Measurements from ENCODE around the gene ACTG2. TPM values are rescaled to one million over a fixed set of nuclear protein-coding genes. Genes with fewer than 3 reads are reported as not detected.
A peak's percentile ranks its signal among the peaks of the same experiment; 100 is the strongest.

ACTG2 gene
- total RNA-seq, 2 experiments from 2014 or later = not detected

GRCh38 chr2:73919596-73920228 lies 26.9 kb downstream of the ACTG2 start:
- Histone ChIP-seq H3K9me3 (ENCODE audit: control insufficient read depth in 1 of 2, insufficient read depth in 1 of 2, low read length in 2 of 2) (no peaks in the 10 kb centered on the region), H3K4me1 (ENCODE audit: insufficient read depth, low read length) (no peaks in the 10 kb centered on the region), H3K27me3 (ENCODE audit: control insufficient read depth in 1 of 2, insufficient read depth in 2 of 2, low read length in 2 of 2) (no peaks in the 10 kb centered on the region), H3K4me3 (ENCODE audit: low read length) (no peak overlapping the region), H3K36me3 (ENCODE audit: insufficient read depth, low read length) (no peaks in the 10 kb centered on the region), H3K27ac (ENCODE audit: low read depth in 1 of 2, low read length in 2 of 2) (no peak overlapping the region)
- DNase-seq (no peak), ATAC-seq (ENCODE audit: poor library complexity) (no peak)
- Mint-ChIP-seq H3K9me3 (no peaks in the 10 kb centered on the region), H3K27ac (no peak overlapping the region), H3K27me3 (no peaks in the 10 kb centered on the region), H3K36me3 (ENCODE audit: low read depth) (no peaks in the 10 kb centered on the region), H3K4me3 (no peak overlapping the region), H3K4me1 (ENCODE audit: low read depth) (no peaks in the 10 kb centered on the region)
- no peak for TF ChIP-seq CTCF (IDR thresholded peaks at IDR 0.05)
- POLR2A ChIA-PET = no interaction called here
- intact Hi-C loops (cut with DNase I, micrococcal nuclease) = loop anchor here in 1 of 2 experiments (10.0 kb wide), 1 partner anchor 95 kb away; the partner anchor contains the start of gene STAMBP
- CTCF ChIA-PET = no interaction called here

GRCh38 chr2:73920577-73921545 lies 28.1 kb downstream of the ACTG2 start:
- ChIA-PET CTCF (no interaction called here), POLR2A (no interaction called here)
- Mint-ChIP-seq H3K36me3 (ENCODE audit: low read depth) (no peaks in the 10 kb centered on the region), H3K4me3 (no peak overlapping the region), H3K4me1 (ENCODE audit: low read depth) (peaks cover under 1% of the 10 kb centered on the region), H3K27ac (no peak overlapping the region), H3K27me3 (no peaks in the 10 kb centered on the region), H3K9me3 (no peaks in the 10 kb centered on the region)
- ATAC-seq (ENCODE audit: poor library complexity) (peak; percentile 78), DNase-seq (peak in 10 of 14 experiments; percentile 12 to 67 (median 26))
- no peak for TF ChIP-seq CTCF (IDR thresholded peaks at IDR 0.05)
- Histone ChIP-seq H3K36me3 (ENCODE audit: insufficient read depth, low read length) (no peaks in the 10 kb centered on the region), H3K4me3 (ENCODE audit: low read length) (no peak overlapping the region), H3K27ac (ENCODE audit: low read depth in 1 of 2, low read length in 2 of 2) (no peak overlapping the region), H3K4me1 (ENCODE audit: insufficient read depth, low read length) (peaks cover 2% of the 10 kb centered on the region), H3K9me3 (ENCODE audit: control insufficient read depth in 1 of 2, insufficient read depth in 1 of 2, low read length in 2 of 2) (no peaks in the 10 kb centered on the region), H3K27me3 (ENCODE audit: control insufficient read depth in 1 of 2, insufficient read depth in 2 of 2, low read length in 2 of 2) (no peaks in the 10 kb centered on the region)
- intact Hi-C loops (cut with DNase I, micrococcal nuclease) = loop anchor here in 1 of 2 experiments (10.0 kb wide), 1 partner anchor 96 kb away; the partner anchor contains the start of gene STAMBP

- TF ChIP-seq CTCF (IDR thresholded peaks at IDR 0.05) = no peak
- no peaks in the 10 kb centered on the region for H3K27me3 ChIP-seq (ENCODE audit: control insufficient read depth in 1 of 2, insufficient read depth in 2 of 2, low read length in 2 of 2)
- H3K4me3 Mint-ChIP-seq = no peak overlapping the region
- H3K4me1 ChIP-seq (ENCODE audit: insufficient read depth, low read length) = peaks cover 4% of the 10 kb centered on the region
- no peak for ATAC-seq (ENCODE audit: poor library complexity)
- H3K27me3 Mint-ChIP-seq = no peaks in the 10 kb centered on the region
- H3K4me3 ChIP-seq (ENCODE audit: low read length) = no peak overlapping the region
- peaks cover under 1% of the 10 kb centered on the region for H3K36me3 Mint-ChIP-seq (ENCODE audit: low read depth)
- ChIA-PET POLR2A (no interaction called here), CTCF (no interaction called here)
- H3K27ac ChIP-seq (ENCODE audit: low read depth in 1 of 2, low read length in 2 of 2) = no peak overlapping the region
- no peaks in the 10 kb centered on the region for H3K9me3 Mint-ChIP-seq
- no peaks in the 10 kb centered on the region for H3K9me3 ChIP-seq (ENCODE audit: control insufficient read depth in 1 of 2, insufficient read depth in 1 of 2, low read length in 2 of 2)
- intact Hi-C loops (cut with DNase I, micrococcal nuclease) = loop anchor here in 1 of 2 experiments (10.0 kb wide), 1 partner anchor 97 kb away; the partner anchor contains the start of gene STAMBP
- no peak overlapping the region for H3K27ac Mint-ChIP-seq
- no peak for DNase-seq
- H3K4me1 Mint-ChIP-seq (ENCODE audit: low read depth) = peaks cover 7% of the 10 kb centered on the region
- no peaks in the 10 kb centered on the region for H3K36me3 ChIP-seq (ENCODE audit: insufficient read depth, low read length)
Measured at GRCh38 chr2:73921581-73921980, 28.8 kb downstream of the ACTG2 start.
